Measurements from ENCODE around the gene KPNA1. TPM values are rescaled to one million over a fixed set of nuclear protein-coding genes. Genes with fewer than 3 reads are reported as not detected.

Gene KPNA1
- total RNA-seq, result 68.6 TPM

DNA sequence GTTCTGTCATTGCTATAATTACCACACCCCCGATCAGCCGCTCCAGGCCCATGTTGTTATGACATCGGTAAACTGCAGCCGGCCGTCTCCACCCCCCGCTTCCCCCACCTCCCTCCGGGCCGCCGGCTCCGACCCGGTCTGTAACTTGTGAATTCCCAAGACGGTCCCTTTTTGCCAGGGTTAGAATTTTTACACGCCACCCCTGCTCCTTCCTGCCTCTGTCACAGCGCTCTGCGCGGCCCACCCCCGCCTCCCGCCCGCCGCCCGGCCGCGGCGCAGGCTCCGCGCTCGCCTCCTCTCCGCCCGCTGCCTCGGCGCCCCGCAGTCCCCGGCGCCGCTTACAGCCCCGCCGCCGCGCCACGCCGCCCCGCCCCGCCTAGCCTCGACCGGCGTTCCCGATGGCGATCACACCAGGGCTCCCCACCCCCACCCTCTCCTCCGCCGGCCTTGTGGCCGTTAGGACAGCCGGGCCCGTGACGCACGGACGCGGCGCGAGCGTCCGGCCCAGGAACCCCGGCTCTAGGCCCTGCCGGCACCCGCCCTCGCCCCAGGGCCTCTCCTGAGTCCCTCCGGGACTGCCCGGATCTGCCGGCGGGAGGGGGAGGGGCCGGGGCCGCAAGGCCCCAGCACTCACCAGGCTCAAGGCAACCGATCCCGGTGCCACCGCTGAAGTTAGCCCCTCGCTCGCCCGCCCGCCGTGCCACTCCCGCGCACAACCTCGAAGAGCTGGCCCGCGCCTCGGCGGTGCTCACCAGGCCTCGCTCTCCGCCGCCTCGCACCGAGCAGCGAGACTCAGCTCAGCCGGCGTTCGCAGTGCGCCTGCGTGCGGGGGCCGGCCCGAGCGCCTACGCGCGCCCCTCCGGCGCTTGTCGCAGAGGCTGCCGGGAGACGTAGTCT is at the start of gene KPNA1:
KPNA1 (minus strand) TSS at position 817 of the 897 bp plus-strand sequence. CDS start 18,374 bp downstream, outside the sequence.

DNA sequence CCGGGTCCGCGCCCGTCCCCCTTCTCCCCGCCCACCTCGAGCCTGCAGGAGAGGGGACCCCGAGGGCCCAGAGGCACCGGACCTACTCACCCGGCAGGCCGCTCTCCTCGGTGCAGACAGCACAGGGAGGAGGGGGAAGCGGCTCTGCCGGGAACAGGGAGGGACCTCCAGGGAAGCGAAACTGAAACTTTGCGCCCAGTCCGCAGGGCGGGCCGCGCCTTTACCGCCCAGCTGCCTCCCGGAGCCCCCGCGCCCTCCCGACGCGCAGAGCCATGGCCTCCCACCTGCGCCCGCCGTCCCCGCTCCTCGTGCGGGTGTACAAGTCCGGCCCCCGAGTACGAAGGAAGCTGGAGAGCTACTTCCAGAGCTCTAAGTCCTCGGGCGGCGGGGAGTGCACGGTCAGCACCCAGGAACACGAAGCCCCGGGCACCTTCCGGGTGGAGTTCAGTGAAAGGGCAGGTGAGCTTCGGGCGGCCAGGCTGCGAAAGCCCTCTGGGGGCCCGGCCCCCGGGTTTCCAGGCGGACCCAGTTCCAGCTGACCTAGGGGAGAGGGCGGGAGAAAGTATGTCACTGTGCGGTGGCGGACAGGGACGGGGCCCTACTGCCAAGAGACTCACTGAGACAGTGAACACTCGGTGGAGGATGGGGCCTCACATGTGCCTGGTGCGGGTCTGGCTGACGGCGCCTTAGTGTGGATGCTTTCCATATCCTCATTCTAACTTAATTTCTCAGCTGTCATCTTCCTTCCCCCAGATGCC is 49.6 kb upstream of the KPNA1 start, which contains the start of the genes DTX3L and PARP9:
DTX3L (plus strand) TSS at position 184 of the 758 bp plus-strand sequence; CDS start at position 273, 89 bp downstream.
PARP9 (minus strand) TSS at position 146 of the 758 bp plus-strand sequence. CDS start 4,680 bp downstream, outside the sequence.

DNA sequence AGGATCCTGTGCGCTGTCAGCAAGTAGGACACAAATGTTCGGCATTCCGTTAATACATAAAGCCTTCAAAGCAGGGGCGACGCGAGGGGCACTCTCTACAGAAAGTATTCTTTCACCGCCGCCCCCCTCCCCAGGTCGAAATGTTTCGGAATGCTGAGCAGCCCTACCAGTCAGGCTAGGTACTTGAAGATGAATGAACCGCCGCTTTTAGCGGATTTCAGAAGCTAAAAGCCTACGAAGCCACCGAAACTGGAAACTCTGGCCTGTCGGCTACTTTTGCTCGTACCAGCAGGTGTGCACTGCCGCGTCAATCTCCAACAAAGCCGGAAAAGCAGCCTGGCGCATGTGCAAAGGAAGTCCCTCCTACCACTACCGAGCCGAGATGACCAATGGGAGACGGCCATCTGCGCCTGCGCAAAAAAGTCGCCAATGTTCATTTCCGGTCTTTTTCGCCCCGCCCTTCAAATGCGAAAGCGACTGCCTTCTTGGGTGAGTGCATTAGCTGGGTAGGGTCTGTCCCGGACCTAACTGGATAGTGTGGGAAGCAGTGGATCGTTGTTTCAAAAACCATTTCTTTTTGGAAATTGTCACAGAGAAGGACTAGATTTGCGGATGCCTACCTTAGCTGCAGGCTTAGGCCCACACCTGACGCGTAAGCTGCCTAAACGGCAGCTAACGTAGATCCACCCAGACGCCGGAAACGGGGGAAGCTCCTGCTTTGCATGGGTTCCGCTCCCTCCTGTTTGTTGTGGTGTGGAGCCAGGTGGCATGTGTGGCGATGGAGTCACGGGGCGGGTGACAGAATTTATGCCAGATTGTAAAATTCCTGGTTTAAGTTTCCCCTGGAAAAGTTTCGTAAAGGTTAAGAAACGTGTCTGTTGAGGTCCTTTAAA is 98.7 kb downstream of the KPNA1 start, which contains the start of gene WDR5B:
WDR5B (minus strand) TSS at position 301 of the 893 bp plus-strand sequence. CDS start 534 bp downstream, outside the sequence.

DNA sequence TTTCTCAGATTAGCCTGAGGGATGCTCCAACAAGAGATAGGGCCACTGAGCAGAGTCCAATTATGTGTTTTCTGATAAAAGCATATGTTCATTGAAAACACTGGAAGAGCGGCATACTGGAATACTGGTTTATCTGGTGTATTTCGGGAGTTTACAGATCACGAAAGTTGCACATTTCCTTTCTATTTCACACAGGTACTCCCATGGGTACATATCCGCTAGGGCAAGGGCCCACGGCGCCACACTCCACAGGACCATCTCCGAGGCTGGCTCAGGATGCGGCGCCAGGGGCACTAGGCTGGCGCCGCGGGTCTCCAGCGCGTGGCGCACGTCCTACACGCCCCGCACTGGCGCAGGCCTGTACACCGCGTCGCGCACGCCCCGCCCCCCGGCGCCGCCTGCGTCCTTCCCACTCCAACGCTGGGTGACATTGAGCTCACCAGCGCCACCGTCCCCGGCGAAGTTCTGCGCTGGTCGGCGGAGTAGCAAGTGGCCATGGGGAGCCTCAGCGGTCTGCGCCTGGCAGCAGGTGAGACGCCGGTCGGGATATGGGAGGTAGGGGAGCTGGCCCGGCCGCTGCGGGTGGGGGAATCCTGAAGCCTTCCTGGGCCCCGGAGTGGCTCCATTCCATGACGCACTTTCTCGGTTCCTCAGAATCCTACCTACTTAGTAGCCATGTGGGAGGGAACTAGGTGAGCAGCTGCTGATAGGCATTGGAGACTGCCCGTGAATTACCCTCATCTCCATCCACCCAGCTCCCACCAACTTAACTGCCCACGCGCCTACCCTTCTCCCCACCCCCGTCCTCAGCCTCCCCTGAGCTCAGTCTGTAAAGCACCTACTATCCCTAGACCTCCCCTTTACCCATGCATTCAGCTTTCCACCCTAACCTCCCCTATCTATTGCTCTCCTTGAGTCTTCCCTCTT is 130.7 kb downstream of the KPNA1 start, which contains the start of gene FAM162A:
FAM162A (plus strand) TSS at position 412 of the 927 bp plus-strand sequence; CDS start at position 496, 84 bp downstream.

DNA sequence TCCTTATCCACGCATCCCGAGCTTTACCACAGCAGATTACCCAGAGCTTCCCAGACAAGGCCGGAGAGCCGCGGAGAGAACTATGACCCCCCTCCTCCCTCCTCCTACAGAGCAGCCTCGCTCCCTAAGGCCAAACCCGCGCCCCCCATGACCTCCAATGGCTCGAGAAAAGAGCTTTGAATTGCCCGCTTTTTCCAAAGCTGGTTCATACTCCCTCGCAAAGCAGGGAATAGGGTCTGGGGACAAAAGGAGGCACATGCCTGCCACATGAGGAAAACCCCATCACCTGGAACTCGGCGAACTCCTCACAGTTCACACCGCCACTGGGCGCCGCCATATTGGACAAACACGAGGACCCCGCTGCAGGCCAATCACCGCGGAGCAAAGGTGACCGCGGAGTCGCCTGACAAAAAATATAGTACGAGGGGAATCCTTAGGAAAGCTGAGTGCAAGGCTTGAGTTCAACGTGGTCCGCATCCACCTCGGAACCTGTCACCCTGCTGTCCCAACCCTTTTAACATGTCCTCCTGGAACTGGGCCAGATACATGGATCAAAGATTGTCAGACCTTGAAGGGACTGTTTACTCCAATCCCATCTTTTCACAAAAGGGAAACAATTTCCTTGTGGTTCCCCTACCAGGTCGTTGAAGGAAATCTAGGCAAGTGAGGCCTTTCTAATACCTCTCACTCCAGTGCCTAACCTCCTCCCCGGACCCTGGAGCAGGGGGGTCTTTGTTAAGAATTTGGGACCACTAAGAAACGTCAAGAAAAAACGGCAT is 131.7 kb downstream of the KPNA1 start, which contains the start of gene MIX23:
MIX23 (minus strand) TSS at position 344 of the 779 bp plus-strand sequence; CDS start at position 337, 7 bp downstream.

Other genes starting within 250 kb of the KPNA1 start
- gene CSTA, start 189.7 kb downstream of the KPNA1 start, total RNA-seq, result not detected
- 22.8 TPM for gene MIX23, start 131.7 kb downstream of the KPNA1 start, total RNA-seq
- 15.4 TPM for gene FAM162A, start 130.8 kb downstream of the KPNA1 start, total RNA-seq
- gene WDR5B, start 98.9 kb downstream of the KPNA1 start, total RNA-seq, result 8.7 TPM
- gene PARP9, start 49.4 kb upstream of the KPNA1 start, total RNA-seq, result 15.2 TPM
- 13.0 TPM for gene DTX3L, start 49.4 kb upstream of the KPNA1 start, total RNA-seq
- gene PARP15, start 62.7 kb upstream of the KPNA1 start, total RNA-seq, result 0.82 TPM
- gene PARP14, start 165.9 kb upstream of the KPNA1 start, total RNA-seq, result 29.6 TPM

Data from camera-type eye (tissue), 1 donor.